GM04503 (cell line): ENCODE measurements around the gene OTOP1.
"Not testable (repeated sequence)": the region's sequence is repeated elsewhere in the genome, so short reads cannot be mapped to it uniquely, and the experiment has no call there.

Source experiments
- DNase-seq: peaks from one replicate; pipeline ENCODE4 v3.0.0-alpha.2; 2012; ENCODE audit warnings: low read depth

The OTOP1 gene, protein sequence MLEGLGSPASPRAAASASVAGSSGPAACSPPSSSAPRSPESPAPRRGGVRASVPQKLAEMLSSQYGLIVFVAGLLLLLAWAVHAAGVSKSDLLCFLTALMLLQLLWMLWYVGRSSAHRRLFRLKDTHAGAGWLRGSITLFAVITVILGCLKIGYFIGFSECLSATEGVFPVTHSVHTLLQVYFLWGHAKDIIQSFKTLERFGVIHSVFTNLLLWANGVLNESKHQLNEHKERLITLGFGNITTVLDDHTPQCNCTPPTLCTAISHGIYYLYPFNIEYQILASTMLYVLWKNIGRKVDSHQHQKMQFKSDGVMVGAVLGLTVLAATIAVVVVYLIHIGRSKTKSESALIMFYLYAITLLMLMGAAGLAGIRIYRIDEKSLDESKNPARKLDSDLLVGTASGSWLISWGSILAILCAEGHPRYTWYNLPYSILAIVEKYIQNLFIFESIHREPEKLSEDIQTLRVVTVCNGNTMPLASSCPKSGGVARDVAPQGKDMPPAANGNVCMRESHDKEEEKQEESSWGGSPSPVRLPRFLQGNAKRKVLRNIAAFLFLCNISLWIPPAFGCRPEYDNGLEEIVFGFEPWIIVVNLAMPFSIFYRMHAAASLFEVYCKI

DNA sequence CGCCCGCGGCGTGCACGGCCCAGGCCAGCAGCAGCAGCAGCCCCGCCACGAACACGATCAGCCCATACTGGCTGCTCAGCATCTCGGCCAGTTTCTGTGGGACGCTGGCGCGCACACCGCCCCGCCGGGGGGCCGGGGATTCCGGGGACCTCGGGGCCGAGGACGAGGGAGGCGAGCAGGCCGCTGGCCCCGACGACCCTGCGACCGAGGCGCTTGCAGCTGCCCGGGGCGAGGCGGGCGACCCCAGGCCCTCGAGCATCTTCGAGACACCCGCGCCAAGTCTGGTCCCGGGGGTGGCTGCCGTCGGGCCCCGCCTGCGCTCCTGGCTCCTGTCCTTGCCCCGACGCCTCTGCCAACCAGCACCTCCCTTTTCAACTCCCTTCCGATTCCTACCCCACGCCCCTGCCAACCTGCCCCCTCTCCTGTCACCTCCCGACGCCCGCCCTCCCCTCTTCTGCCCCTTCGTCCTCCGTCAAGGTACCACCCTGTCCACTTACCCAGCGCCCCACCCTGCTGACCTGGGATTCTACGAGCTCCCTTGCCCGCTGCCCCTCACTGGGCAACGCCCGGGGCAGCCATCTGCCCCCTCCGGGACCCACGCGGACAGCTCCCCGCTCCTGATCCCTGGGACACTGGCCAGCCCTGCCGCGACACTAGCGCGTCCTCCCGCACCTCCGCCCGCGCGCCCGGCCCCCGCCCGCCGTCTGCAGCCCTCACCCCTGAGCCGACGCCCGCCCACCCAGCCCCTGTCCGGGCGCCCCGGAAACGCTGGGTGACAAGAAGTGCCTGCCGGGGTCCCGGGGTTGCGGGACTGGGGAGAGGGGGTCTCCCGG, at the start of gene OTOP1:
TSS of gene OTOP1 (minus strand) at position 324 of the 833 bp plus-strand sequence. CDS start at position 259, 65 bp downstream.
- no peak for DNase-seq

DNA sequence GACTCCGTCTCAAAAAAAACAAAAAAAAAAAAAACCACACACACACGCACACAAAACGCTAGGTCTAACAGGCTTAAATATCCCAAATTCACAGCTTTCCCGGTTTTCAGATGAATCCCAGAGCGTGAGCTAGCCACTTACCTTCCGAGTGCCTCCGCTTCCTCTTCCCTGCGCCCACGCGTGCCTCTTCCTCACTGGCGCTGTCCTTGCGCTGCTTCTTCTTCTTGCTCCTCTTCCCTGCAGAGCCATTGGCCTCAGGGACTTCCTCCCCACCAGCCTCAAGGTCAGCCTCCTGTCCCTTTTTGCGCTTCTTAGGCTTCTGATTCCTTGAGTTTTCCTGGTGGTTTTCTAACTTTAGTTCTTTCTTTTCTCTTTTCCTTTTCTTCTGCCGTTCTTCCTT, 47.5 kb upstream of the OTOP1 start:
- DNase-seq: no peak

DNA sequence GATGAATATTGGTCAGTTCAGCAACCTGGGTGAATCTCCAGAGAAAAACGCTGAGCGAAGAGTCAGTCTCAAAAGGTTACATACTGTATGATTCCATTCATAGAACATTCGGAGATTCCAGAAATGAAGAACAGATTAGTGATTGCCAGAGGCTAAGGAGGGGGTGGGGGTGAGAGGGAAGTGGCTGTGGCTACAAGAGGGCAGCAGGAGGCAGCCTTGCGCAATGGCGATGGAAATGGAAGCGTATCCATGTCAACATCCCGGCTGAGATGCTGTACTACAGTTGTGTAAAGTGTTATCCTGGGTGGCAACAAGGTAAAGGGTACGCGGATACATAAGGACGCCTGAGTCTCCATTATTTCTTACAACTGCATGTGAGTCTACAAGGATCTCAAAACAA, 45.2 kb upstream of the OTOP1 start:
- DNase-seq: no peak

DNA sequence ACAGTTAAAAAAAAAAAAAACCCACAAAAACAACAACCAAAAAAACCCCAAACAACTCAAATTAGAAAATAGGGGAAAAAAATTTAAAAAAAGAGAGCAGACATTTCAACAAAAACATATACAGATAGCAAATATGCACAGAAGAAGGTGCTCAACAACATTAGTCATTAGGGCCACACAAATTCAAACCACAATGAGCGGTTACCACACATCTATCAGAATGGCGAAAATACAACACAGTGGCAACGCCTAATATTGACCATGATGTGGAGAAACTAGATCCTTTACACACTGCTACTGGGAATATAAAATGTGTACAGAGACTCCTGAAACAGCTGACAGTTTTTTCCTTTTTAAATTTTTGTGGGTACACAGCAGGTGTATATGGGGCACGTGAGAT, 43.8 kb upstream of the OTOP1 start:
- no peak for DNase-seq

DNA sequence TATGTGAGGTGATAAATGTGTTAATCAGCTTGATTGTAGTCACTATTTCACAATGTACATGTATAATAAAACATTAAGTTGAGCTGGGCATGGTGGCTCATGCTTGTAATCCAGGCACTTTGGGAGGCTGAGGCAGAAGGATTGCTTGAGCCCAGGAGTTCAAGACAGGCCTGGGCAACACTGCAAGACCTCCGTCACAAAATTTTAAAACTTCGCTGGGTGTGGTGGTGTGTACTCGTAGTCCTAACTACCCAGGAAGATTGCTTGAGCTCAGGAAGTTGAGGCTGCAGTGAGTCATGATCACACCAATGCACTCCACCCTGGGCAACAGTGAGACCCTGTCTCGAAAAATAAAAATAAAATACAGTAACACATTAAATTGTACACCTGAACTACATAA, 43.1 kb upstream of the OTOP1 start:
- no peak for DNase-seq

DNA sequence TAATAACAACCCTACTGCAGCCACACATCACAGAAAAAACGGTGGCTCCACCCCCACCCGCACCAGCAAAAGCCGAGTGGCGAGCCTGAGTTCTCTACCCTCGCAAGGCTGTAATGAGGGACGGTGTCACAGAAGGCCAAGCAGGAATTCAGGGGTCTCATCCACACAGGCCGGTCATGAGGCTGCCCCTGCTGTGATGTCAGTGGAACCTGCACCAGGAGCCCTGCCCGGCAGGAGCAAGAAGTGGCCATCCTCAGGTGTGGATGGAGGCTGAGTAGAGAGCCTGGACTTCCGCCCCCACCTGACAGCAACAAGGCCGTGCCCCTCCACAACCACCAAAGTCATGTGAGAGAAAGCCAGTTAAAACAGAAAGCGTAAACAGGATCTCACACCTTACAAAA, 42.6 kb upstream of the OTOP1 start:
- DNase-seq: no peak

DNA sequence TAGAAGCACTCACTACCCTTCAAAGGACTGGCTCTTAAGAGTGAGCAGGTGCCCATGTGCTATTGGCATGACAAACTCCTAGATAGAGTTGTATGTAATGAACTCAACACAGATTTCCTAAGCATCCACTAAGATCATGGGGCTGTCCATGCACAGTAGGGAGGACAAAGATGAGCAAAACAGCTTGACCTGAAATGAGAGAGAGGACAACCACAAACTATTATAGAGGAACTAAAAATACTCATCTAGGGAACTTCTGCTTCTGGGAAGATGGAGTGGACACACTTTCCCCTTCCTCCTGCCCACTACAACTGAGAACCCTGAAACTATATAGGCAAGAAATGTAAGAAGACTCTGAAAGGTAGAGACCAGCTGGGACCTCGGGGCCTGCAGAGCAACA, 42.0 kb upstream of the OTOP1 start:
- no peak for DNase-seq

DNA sequence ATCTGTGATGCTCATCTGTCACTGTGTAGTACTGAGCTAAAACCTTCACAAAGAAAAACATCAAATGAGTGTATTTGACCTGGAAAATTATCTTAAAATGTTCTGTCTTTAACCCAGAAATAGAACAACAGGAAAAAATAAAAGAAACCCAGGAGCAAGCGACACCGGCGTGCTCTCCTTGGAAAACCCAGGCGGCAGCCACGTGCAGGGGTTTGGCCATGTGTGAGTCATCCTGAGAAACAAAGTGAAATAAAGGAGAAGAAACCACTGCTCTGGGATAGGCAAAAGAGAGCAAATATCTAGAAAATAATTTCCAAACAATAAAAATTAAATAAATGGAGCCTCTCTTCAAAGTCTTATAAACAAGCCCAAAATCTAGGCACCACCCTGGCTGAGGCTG, 41.3 kb upstream of the OTOP1 start:
- DNase-seq: no peak

DNA sequence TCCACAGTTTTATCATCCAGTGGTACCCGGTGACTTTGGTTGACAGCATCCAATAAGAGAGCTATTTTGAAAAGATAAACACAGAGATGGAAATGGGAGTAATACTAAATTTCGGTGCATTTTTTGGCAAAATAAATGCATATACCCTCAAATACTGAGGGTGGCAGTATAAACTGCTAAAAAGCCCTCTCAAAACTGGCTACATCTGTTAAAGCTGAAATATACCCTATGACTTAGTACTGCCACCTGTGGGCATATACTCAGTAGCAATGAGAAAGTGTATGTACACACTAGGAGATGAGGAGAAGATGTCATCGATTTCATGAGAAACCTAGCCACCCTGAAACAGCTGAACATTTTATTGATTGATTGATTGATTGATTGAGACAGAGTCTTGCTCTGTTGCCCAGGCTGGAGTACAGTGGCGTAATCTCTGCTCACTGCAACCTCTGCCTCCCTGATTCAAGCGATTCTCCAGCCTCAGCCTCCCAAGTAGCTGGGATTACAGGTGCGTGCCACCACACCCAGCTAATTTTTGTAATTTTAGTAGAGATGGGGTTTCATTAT, 33.5 kb upstream of the OTOP1 start:
- DNase-seq: no peak

DNA sequence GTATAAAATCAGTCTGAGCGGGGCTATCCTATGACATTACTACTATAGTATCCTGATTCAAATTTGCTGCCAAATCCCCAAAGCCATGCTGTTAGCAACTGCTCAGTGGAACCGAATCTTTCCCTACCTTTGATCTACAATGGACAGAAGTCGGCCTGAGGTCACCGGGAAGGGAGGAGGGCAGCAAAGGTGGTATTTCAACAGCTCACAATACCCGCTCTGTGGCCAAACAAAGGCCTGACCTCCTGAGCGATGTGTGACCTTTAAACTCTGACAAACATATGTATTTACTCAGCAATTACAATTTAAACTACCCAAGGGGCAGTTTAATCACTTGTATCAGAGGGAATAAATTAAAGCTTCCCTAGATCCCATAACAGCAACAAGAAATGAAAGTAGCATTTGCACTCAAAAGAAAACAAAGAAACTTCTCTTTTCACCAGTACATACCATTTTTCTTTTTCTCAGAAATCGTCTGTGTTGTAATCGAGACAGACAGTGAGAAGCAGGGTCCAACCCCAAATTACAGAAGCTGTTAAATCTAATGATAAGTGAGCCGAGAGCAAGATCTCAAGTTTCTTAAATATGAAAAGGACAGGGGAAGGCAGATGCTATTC, 32.9 kb upstream of the OTOP1 start:
- DNase-seq: no peak

DNA sequence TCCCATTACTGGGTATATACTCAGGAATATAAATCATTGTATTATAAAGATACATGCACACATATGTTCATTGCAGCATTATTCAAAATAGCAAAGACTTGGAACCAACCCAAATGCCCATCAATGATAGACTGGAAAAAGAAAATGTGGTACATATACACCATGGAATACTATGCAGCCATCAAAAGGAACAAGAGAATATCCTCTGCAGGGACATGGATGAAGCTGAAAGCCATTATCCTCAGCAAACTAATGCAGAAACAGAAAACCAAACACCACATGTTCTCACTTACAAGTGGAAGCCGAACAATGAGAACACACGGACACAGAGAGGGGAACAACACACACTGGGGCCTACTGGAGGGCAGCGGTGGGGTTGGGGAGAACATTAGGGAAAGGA, 31.0 kb upstream of the OTOP1 start:
- DNase-seq: not testable (repeated sequence)

DNA sequence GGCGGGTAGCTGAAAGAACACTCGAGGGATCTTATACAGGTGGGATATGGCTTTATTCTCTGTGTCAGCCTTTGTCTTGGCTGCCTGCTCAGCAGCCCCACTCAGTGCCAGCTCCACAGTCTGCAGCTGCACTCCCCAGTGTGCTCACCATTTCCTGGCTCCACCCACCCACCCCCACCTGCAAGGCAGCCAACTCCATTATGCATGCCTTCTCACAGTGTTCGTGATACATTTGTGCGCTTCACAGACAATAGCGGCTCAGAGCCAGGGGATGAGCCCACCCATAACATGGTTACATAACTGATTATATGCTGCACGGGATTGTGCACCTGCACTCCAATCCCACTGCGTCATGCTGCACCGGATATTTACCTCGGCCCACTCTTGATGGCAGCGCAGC, 30.1 kb upstream of the OTOP1 start:
- DNase-seq: no peak

DNA sequence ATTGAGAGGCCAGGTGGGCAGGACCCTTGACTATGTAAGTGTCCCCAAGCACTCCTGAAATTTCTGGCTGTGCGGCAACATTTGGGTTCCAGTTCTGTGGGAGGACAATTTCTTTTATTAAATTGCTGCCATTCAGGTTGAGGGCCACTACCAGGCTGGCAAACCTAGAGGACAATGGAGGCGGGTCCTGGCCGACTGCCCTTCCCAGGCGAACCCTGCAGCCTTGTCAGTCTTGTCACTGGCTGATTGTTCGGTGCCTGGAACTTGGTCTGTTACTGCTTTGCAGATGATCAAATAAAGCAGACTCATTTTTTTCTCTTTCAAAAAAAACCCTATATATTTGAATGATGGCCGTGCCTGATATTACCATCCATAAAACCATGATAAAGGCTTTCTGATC, 27.9 kb upstream of the OTOP1 start:
- DNase-seq: no peak

DNA sequence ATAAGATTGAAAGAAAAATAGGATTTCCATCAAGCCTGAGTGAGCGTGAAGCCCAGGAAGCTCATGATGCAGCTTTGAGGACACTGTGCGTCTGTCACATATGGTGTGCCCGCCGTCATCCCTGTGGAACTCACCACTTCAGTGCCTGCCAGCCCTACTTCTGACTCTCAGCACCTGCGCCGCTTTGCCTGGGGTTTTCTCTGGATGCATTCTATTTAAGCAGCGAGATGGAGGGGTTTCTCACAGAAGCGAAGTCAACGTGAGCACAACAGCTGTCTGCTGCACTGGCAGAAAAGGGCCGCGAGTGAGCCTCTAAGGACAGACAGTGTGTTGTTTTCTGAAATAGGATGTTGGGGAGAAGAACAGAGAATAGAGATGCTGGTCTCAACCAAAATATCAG, 27.5 kb upstream of the OTOP1 start:
- no peak for DNase-seq

DNA sequence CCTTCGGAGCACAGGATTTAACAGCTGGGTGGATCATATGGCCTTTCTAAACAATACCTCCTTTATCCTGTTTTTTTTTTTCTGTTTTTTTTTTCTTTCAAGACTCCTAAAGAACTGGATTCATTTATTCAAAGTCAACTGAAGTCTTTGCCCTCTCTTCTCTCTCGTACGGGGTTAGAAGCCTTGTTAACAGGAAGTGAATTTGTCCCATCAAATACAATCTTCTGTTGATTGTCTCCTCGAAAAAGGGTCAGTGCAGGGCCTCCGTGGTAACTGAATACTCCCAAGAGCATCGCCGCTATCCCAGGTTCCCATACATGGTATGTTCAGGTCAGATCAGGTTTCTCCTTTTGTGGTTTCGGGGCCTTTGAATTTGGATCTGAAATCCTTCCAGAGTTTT, 23.1 kb upstream of the OTOP1 start:
- no peak for DNase-seq

DNA sequence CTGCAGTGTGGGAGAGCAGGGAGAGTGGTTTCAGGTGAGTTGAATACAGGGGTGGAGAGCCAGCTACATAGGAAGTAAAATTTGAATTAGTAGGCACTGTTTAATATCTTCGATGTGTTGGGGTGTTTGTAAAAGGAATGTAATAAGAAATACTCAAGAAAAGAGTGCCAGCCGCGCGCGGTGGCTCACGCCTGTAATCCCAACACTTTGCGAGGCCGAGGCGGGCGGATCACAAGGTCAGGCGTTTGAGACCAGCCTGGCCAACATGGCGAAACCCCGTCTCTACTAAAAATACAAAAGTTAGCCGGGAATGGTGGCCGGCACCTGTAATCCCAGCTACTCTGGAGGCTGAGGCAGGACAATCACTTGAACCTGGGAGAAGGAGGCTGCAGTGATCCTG, 22.6 kb upstream of the OTOP1 start:
- DNase-seq: not testable (repeated sequence)

DNA sequence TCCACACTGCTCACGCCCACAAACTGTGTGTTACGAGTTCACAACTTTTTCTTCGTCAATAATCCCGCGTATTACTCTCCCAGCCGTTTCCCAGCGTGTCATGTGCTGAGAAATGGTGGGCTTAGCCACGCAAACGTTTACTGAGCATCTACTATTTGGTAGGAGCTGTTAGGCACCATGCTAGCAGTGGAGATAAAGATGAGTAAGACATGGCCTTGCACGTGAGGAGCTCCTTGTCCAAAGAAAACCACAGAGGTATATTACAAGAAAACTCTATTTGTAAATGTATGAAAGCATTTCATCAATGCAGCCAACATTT, 22.1 kb upstream of the OTOP1 start:
- DNase-seq: no peak

DNA sequence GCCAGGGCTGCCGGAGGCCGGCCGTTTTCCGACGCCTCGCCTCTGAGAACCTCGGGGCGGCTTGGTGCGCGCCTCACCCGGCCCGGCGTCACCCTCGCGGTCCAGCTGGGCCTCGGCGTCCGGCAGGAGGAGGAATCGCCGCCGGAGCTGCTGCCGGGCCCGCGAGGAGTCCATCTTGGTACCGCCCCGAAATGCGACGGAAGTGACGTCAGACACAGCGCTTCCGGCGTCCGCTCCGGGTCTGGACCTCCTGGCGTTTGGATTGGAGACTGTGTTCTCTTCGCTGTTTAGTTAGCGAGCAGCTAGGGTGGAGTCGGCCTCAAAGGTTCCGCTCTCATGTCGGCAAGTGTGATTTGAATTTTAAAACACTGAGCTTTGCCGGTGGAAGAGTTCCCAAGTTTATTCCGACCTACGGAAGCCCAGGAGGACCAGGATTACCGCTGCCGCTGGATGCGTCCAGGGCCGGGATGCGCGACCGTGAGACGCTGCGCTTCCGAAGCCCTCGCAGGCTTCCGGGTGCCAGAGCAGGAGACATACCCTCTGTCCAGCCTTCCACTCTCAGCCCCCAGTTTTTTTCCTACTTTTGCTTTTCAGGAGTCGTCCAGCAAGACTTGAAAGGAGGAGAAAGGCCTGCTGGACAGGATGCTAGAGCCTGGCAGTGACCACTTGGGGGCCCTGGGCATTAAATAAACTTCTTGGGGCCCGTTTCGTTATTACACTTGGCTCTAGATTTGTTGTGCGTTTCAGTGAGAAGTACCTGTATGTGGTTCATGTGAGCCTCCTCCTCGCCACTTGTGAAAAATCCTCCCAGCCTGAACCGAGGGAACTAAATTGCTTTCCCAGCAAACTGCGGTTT, 21.5 kb upstream of the OTOP1 start, which contains the start of gene TMEM128:
TSS of gene TMEM128 (minus strand) at position 195 of the 856 bp plus-strand sequence. CDS start at position 174, 21 bp downstream.
- peak; percentile 77 for DNase-seq

DNA sequence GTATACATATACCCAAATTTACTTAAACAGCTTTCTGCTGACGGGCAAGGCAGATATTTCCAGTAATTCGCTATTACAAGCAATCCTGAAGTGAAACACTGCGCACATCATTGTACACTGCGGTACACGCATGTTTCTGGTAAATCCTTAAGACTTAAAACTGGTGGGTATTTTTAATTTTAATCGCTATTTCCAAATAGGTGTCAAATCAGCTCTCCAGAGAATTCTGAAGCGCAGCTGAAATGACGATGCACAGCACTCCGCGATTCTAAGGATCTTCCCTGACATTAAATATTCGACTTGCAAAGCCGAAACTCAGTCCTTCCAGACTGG, 20.9 kb upstream of the OTOP1 start:
- DNase-seq: no peak

DNA sequence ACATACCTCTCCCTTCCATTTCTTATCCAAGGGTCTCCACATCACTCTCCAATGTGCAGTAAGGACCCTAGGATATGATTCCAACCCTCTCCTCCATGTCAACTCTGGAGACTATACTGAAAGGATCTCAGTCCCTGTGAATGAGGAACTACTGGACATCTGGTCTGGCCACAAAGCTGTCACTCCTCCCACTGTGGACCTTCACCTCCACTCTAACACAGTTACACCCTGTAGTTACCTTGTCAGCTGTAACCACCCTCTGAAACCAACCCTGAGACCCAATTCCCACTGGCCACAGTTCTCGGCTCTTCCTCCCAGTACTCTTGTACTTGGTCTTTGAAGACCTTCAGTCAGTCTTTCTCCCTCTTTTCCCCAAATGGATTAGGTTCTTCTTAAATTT, 18.4 kb upstream of the OTOP1 start:
- DNase-seq: no peak

DNA sequence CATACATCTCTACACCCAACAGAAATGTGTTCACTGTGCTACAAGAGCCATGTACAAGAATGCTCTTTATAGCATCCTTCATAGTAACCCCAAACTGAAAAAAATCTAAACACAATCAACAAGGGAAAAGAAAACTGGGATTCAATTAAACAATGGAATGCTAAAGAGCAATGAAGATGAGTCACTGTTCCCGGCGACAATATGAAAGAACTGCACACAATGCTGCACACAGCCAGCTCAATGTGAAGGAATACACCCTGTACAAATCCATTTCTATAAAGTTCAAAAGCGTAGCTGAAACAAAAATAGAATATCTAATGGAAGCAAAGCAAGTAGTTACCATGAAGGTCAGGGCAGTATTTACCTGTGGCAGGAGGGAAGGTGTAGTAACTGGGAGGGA, 12.8 kb upstream of the OTOP1 start:
- not testable (repeated sequence) for DNase-seq
